HEK293 (cell line): ENCODE data around the gene NFIB.

Source experiments
- CTCF ChIA-PET: fragments of 350-600 bp; formaldehyde crosslinking; extraction: SDS; loops from one replicate; lab custom pipeline; 2021; ENCODE audit warnings: antibody characterized with exemption; lab: Yijun Ruan, JAX
- POLR2A ChIA-PET: fragments of 300-600 bp; formaldehyde crosslinking; extraction: SDS; loops from one replicate; lab custom pipeline; 2020; ENCODE audit warnings: antibody characterized with exemption, inconsistent platforms; lab: Yijun Ruan, JAX
- H3K27ac ChIP-seq: fragments of 200-500 bp; sonication (Bioruptor generic); 2 replicates; pipeline ENCODE4 v1.5.1; 2014; ENCODE audit warnings: low read depth, low read length, control low read depth, inconsistent platforms; ENCODE audit errors: extremely low read depth
- H3K36me3 ChIP-seq, 2 experiments: fragments of 200-500 bp in 1 of 2; sonication (Bioruptor generic) in 1 of 2; 1 replicate in 1 of 2; 2 replicates in 1 of 2; pipeline ENCODE4 v1.5.1; 2014 to 2017; ENCODE audit warnings: inconsistent platforms in 2 of 2, low read length in 2 of 2; ENCODE audit not compliant: control insufficient read depth in 2 of 2, insufficient read depth in 1 of 2
- H3K4me1 ChIP-seq: fragments of 200-500 bp; sonication (Bioruptor generic); 2 replicates; pipeline ENCODE4 v1.5.1; 2014; ENCODE audit warnings: mild to moderate bottlenecking, low read length, inconsistent platforms; ENCODE audit not compliant: control insufficient read depth, insufficient read depth
- H3K4me3 ChIP-seq: 2 replicates; pipeline ENCODE4 v1.5.1; 2011; ENCODE audit warnings: low read depth, mild to moderate bottlenecking, control low read depth, low read length, moderate library complexity
- H3K9me3 ChIP-seq: fragments of 200-500 bp; sonication (Bioruptor generic); 2 replicates; pipeline ENCODE4 v1.5.1; 2014; ENCODE audit warnings: low read depth, low read length, inconsistent platforms; ENCODE audit not compliant: control insufficient read depth, insufficient read depth
- EGR2 ChIP-seq: fragments of 450-650 bp; formaldehyde crosslinking; IDR thresholded peaks from 2 replicates; pipeline ENCODE4 v1.5.1; 2016; ENCODE audit warnings: low read depth, missing biosample characterization, missing genetic modification characterization
- KLF16 ChIP-seq: fragments of 450-650 bp; formaldehyde crosslinking; IDR thresholded peaks from 2 replicates; pipeline ENCODE4 v1.5.1; 2017; ENCODE audit warnings: missing biosample characterization, missing genetic modification characterization
- PRDM6 ChIP-seq: fragments of 450-650 bp; formaldehyde crosslinking; IDR thresholded peaks from 2 replicates; pipeline ENCODE4 v1.5.1; 2017; ENCODE audit warnings: missing biosample characterization, missing genetic modification characterization
- SETDB1 ChIP-seq: IDR thresholded peaks from one replicate; pipeline ENCODE4 v1.6.1; 2017; ENCODE audit warnings: mild to moderate bottlenecking, low read length, moderate library complexity, mixed read lengths; ENCODE audit not compliant: insufficient read length
- ZBTB44 ChIP-seq: fragments of 450-650 bp; IDR thresholded peaks from 2 replicates; pipeline ENCODE4 v1.5.1; 2018; ENCODE audit warnings: missing biosample characterization, mild to moderate bottlenecking, missing genetic modification characterization
- ZFHX2 ChIP-seq: fragments of 450-650 bp; formaldehyde crosslinking; conservative IDR thresholded peaks from 2 replicates; pipeline ENCODE4 v1.5.1; 2016; ENCODE audit warnings: missing biosample characterization, missing genetic modification characterization
- ZNF132 ChIP-seq: fragments of 450-650 bp; formaldehyde crosslinking; IDR thresholded peaks from 2 replicates; pipeline ENCODE4 v1.5.1; 2017; ENCODE audit warnings: missing biosample characterization, missing genetic modification characterization, borderline replicate concordance
- ZNF155 ChIP-seq: fragments of 450-650 bp; formaldehyde crosslinking; IDR thresholded peaks from 2 replicates; pipeline ENCODE4 v1.5.1; 2016; ENCODE audit warnings: missing biosample characterization, missing genetic modification characterization
- ZNF19 ChIP-seq: fragments of 450-650 bp; formaldehyde crosslinking; IDR thresholded peaks from 2 replicates; pipeline ENCODE4; 2016; ENCODE audit warnings: missing biosample characterization, missing genetic modification characterization, low read depth
- ZNF585B ChIP-seq: fragments of 450-650 bp; formaldehyde crosslinking; IDR thresholded peaks from 2 replicates; pipeline ENCODE4 v1.5.1; 2016; ENCODE audit warnings: missing biosample characterization, missing genetic modification characterization
- TF ChIP-seq, protein P1 (sequence below): fragments of 450-650 bp; formaldehyde crosslinking; conservative IDR thresholded peaks from 2 replicates; pipeline ENCODE4 v1.5.1; 2016; ENCODE audit warnings: low read depth, missing biosample characterization, missing genetic modification characterization

Gene NFIB

DNA sequence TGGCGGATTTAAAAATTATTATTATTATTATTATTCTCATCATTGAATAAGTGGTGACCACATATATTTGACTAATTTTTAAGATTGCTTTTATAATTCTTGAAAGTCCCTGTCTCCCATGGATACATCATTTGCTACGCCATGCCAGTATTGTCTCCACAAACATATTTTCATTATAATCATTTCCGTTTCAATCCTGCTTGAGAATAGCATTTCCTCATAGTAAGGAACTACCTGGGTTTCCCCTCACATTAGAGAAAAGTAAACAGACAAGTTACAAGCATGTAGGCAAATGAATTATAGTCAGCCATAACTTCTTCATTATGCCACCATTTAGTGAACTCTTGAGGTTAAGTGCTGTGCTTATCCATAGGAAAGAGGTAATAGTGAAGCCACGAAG lies 276.6 kb downstream of the NFIB start (continued):
- TF ChIP-seq ZBTB44 (tag by site-specific recombination) (no peak), PRDM6 (no peak), ZNF585B (no peak), KLF16 (tag by site-specific recombination) (no peak), ZNF19 (tag by site-specific recombination) (no peak), ZNF132 (tag by site-specific recombination) (no peak), SETDB1 (no peak)
- TF ChIP-seq, protein P1, sequence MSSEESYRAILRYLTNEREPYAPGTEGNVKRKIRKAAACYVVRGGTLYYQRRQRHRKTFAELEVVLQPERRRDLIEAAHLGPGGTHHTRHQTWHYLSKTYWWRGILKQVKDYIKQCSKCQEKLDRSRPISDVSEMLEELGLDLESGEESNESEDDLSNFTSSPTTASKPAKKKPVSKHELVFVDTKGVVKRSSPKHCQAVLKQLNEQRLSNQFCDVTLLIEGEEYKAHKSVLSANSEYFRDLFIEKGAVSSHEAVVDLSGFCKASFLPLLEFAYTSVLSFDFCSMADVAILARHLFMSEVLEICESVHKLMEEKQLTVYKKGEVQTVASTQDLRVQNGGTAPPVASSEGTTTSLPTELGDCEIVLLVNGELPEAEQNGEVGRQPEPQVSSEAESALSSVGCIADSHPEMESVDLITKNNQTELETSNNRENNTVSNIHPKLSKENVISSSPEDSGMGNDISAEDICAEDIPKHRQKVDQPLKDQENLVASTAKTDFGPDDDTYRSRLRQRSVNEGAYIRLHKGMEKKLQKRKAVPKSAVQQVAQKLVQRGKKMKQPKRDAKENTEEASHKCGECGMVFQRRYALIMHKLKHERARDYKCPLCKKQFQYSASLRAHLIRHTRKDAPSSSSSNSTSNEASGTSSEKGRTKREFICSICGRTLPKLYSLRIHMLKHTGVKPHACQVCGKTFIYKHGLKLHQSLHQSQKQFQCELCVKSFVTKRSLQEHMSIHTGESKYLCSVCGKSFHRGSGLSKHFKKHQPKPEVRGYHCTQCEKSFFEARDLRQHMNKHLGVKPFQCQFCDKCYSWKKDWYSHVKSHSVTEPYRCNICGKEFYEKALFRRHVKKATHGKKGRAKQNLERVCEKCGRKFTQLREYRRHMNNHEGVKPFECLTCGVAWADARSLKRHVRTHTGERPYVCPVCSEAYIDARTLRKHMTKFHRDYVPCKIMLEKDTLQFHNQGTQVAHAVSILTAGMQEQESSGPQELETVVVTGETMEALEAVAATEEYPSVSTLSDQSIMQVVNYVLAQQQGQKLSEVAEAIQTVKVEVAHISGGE (tag by site-specific recombination): no peak

- H3K4me1 ChIP-seq: peaks cover 11% of the 10 kb centered on the region
- H3K4me3 ChIP-seq: no peak overlapping the region
- H3K36me3 ChIP-seq: no peaks in the 10 kb centered on the region
- H3K27ac ChIP-seq: no peak overlapping the region; the same call in 1 of the 2 replicates
- POLR2A ChIA-PET: no interaction called here
- TF ChIP-seq ZFHX2 (tag by site-specific recombination) (peak; percentile 85), ZNF155 (no peak), EGR2 (peak; percentile 81)
- TF ChIP-seq, all 188 proteins: peak for 2
- no peaks in the 10 kb centered on the region for H3K9me3 ChIP-seq
- CTCF ChIA-PET: no interaction called here
Observed at GRCh38 chr9:14033067-14033466, 280.9 kb downstream of the NFIB start.
